Measurements from ENCODE around the gene MTOR.

GRCh38 chr1:11143907-11144306, 118.4 kb downstream of the MTOR start:
- TF ChIP-seq CTCF (IDR thresholded peaks at IDR 0.05; ENCODE audit: extremely low read depth in 1 of 2, insufficient read depth in 1 of 2, low read depth in 1 of 2, low read length in 2 of 2): no peak
- TF ChIP-seq POLR2A (IDR thresholded peaks at IDR 0.05; ENCODE audit: low read depth, low read length): no peak
- TF ChIP-seq MAX (IDR thresholded peaks at IDR 0.05; ENCODE audit: insufficient read depth, insufficient read length): no peak

All from endothelial cell of umbilical vein (primary cell).